GM12892 (cell line): ENCODE measurements around the gene GBF1.

ENCODE experiments used
- POLR2A ChIP-seq: IDR thresholded peaks from 2 replicates; pipeline ENCODE4 v1.6.1; 2011; ENCODE audit warnings: low read depth, low read length, control low read depth
- POLR2AphosphoS5 ChIP-seq: IDR thresholded peaks from 2 replicates; pipeline ENCODE4 v1.6.1; 2011; ENCODE audit warnings: low read depth, low read length, control low read depth
- TAF1 ChIP-seq: IDR thresholded peaks from 2 replicates; pipeline ENCODE4 v1.6.1; 2011; ENCODE audit warnings: low read depth, mild to moderate bottlenecking, control low read depth, low read length, borderline replicate concordance

GRCh38 chr10:102399217-102400021 lies 154.1 kb downstream of the GBF1 start:
- TF ChIP-seq POLR2A (peak; percentile 78), POLR2AphosphoS5 (peak; percentile 75), TAF1 (0 out of 2 replicates have a peak, but pooled peaks have one; percentile 15)
